Measurements from ENCODE around the gene XRCC5.
A peak's percentile ranks its signal among the peaks of the same experiment; 100 is the strongest.
"Not testable (repeated sequence)": the region's sequence is repeated elsewhere in the genome, so short reads cannot be mapped to it uniquely, and the experiment has no call there.

XRCC5 gene

DNA sequence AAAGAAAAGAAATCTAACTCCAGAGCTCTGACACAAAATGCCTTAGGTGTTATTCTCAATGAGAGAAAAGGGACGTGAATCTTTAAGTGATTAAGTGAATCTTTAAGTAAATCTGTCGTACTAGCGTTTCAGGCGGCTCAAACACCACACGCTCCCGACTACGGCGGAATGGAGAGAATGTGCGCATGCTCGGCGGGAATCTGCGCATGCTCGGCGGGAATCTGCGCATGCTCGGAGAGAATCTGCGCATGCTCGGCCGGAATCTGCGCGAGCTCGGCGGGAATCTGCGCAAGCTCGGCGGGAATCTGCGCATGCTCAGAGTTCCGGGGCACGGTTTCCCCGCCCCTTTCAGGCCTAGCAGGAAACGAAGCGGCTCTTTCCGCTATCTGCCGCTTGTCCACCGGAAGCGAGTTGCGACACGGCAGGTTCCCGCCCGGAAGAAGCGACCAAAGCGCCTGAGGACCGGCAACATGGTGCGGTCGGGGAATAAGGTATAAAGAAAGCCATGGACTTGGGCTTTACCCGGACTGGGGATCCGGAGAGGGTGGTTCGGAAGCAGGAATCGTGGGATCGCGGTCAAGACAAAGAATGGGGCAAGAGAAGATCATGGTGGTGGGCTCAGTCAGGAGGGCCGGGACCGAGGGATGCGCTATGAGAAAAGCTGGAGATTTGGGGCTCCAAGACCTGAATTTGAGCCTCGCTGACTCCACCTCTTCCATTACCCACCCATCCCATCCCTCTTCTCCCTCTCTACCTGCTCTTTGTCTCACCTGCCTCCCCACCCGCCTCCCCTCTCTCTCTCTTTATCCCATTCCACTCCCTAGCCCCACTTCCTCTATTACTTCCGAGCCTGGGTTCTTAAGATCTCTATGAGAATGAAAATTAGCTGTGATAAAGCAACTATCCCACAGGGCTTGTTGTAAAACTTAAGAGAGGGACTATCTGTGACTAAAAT lies at the start of gene XRCC5:
XRCC5 (plus strand) TSS at position 382 of the 955 bp plus-strand sequence; CDS start at position 471, 89 bp downstream.
- DNase-seq, result peak; percentile 96

DNA sequence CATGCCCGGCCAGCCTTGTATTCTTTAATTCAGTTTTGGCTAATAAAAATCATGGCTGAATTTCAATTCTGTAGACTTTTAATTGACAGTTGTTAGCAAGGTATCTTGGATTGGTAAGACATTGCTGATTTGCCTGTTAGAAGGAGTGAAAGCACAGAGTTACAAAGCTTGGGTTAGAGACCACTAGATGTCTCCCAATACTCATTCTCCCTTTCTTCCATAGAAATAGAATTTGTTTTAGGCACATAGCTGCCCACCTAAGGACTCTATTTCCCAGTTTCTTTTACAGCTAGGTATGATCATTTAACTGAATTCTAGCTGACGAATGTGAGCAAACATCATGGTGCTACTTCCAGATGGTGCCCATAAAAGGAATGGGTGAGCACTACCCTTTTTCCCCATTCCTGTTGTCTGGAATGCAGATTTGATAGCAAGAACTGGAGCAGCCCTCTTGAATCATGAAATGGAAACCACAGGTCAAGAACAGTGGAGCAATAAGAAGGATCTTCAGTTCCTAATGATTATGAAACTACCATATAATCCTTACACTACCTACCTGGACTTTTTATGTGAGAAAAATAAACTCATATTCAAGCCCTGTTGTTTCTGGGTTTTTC lies 45.0 kb upstream of the XRCC5 start:
- no peak for DNase-seq

DNA sequence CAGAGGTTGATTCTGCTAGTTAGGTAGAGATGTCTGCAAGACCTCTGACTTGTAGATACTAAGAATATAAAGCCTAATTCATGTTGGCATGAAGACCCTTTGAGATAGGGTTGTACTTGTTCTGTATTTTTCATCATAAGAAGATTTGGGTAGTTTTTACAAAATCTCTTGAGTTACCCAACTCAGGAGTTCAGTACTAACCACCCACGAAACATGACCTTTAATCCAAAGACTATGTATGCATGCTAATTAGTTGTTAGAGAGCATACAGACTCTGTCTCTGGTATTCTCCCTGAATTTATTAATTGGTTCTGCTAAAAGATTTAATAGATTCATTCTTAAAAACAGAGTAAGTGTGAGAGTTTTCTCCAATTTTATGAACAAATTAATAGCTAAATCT lies 44.5 kb upstream of the XRCC5 start:
- no peak for DNase-seq

DNA sequence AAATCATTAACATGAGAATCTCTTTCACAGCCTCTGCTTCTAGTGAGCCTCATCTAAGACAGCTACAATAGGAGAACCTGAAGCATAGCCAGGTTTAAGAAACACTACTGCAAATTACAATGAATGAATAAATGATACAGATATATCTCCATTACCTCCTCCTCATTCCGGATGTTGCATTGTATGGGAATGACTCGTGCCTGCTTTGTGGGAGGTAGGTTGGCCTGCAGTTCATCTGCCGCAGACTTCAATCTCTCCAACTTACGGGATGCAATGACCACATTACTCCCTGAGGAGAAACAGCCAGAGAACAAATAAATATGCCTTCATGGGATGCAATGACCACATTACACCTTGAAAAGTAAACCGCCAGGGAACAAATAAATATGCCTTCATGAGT lies 42.9 kb upstream of the XRCC5 start:
- no peak for DNase-seq

DNA sequence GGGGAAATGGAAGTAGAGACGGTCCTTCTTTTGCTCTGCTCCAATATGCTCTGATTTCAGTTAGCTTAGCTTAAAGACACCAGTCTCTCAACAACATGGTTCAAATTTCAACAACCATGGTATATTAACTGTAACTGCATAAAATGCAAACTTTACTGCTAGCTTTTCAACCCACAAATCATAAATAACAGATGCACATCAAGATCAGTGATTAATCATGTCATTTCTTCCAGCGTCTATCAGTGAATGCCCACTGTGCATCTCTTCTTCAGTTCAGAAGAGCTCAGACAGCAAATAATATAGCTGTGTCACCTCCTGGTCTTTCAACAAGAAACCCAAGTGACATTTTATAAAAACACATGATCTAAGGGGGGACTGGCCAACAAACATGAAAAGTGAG lies 40.1 kb upstream of the XRCC5 start:
- DNase-seq, result no peak

DNA sequence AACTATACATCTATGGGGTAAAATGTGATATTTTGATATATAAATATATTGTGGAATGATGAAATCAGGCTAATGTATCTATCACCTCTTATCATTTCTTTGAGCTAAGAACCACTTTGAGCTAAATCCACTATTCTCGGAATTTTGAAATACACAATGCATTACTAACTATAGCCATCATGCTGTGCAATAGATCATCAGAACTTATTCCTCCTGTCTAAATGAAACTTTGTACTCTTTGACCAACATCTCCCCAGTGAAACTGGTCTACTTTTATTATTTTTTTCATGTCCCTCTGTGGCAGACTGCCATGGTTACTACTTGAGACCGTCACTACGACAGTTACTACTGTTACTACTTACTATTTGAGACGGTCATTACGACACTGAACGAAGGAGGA lies 39.0 kb upstream of the XRCC5 start:
- no peak for DNase-seq

DNA sequence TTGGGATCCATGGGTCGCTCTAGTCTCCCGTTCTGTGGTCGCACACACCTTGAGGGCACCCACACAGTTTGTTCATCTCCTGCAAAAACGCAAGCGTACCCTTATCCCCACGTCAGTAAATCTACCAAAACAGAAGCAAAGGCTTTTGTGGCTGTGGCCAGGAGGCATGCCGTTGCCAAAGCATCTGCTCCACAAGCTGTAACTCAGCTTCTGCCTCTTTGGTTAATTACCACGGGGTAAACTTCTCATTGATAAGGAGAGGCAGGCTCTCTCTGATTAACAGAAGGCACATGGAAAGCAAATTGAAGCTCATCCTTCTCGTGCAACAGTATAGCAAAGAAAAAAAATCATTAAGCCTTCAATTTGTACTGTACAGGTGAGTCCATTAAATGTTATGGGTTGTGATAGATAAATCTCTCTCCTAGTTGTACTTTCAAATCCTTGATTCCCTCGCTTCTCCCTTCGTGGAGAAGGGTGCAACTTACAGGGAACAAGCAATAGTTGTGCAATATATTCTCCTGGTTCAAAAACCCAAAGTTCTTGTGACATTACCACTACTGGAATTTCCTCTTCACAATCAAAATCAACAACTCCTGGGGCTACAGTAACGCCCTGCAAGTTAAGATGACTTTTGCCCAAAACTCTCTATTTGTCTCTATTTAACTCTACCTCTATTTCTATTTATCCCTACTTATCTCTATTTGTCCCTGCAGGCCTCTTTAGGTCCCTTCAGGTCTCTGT lies 37.9 kb upstream of the XRCC5 start:
- no peak for DNase-seq

DNA sequence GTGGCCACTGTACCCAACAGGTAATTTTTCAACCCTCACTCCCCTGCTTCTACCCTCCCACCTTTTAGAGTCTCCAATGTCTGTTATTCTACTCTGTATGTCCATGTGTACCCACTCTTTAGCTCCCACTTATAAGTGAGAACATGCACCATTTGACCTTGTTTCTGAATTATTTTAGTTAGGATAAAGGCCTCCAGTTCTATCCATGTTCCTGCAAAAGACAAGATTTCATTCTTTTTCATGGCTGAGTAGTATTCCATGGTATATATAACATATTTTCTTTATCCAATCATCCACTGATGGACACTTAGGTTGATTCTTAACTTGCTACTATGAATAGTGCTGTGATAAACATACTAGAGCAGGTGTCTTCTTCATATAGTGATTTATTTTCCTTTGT lies 36.7 kb upstream of the XRCC5 start:
- no peak for DNase-seq

DNA sequence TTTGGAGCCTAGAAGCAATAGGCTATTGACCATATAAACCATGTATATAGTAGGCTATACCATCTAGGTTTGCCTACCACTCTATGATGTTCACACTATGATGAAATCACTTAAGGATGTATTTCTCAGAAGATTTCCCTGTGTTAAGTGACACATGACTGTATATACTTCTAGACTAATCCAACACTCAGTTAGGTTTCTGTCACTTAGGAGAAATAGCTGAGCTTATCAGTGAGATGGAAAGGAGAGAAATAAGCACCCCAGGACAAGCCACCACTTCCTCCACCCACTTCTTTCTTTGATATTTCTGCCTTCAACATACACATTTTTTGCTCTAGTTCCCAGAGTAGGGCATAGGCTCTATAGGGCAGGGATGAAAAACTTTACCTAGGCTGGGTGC lies 35.4 kb upstream of the XRCC5 start:
- no peak for DNase-seq

DNA sequence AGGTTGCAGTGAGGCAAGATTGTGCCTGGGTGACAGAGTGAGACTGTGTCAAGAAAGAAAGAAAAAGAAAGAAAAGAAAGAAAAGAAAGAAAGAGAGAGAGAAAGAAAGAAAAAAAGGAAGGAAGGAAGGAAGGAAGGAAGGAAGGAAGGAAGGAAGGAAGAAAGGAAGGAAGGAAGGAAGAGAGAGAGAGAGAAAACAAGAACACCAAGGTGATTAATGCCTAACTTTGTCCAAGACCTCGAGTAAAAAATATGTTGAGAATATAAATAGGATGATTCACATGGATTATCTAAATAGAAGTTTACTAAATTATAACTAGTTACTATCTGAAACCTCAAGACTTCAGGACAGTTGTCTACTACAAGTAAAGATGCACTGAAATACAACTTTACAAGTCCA lies 34.8 kb upstream of the XRCC5 start:
- no peak for DNase-seq

DNA sequence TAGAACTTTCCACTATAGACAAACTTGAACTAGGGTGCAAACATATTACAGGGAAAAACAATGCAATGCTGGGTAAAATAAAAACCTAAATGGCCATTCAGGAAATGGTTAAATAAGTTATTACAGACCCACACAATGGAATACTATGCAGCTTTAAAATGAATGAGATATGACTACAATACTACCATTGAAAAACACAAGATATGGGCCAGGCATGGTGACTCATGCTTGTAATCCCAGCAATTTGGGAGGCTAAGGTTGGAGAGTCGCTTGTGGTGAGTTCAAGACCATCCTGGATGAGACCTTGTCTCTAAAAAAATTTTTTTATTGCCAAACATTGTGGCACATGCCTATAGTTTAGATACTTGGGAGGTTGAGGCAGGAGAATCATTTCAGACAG lies 34.4 kb upstream of the XRCC5 start:
- DNase-seq, result no peak

DNA sequence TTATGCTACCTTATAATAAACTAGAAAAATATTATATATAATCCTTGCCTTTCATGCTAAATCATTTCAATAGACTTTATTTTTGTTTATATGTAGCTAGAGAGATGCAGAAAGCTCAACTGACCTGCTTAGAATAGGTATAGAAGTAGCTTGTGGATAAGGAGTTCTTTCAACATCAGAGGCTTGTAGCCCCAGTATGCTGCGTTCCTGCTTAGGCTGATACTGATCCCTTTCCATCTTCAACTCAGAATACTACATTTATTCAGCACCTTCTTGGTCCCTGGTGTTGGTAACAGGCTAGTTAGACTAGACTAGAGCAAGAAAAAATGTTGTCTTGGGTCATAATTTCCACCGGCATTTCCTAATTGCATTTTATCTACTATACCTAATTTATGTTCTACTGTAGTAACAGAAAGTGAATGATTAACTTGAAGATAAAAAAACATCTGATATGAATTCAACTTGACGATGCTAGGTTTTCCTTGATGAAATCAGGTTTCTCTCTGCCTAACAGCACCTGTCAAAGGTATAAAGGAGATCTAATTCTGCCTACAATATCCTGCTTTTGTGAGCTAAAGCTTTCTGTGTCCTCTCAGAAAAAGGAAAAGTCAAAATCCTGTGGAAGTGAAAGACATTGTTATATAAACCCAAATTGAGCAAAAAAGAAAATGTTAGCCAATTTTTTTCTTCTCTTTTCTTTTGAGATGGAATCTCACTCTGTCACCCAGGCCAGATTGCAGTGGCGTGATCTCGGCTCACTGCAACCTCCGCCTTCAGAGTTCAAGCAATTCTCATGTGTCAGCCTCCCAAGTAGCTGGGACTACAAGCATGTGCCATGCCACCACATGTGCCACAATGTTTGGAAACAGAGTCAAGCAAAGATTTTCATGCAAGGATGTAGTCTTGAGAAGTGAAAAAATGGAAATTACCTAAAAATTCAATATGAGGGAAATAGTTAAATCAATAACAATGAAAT lies 33.4 kb upstream of the XRCC5 start:
- DNase-seq, result no peak

DNA sequence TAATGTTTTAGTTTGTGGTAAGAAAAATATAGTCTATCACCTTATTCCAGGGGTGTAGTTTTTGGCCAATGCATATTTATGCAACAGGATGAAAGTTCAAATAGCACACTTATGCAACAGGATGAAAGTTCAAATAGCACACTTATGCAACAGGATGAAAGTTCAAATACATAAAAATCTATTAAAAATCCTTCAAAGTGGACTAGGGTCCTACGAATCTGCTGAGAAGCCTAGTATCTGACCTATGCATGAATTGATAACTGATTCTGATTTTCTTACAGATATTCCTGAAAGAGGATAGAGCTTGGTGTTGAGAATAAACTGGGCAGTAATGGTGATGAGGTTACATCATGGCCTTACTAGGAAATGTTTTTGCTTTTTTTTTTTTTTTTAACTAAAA lies 30.4 kb upstream of the XRCC5 start:
- DNase-seq, result no peak

DNA sequence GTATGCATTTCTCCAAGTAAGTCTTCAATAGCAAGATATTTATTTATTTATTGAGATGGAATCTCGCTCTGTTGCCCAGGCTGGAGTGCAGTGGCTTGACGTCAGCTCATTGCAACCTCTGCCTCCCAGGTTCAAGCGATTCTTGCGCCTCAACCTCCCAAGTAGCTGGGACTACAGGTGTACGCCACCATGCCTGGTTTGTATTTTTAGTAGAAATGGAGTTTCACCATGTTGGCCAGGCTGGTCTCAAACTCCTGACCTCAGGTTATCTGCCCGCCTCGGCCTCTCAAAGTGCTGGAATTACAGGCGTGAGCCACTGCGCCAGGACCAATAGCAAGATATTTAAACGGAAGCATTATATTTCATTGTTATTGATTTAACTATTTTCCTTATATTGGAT lies 29.1 kb upstream of the XRCC5 start:
- not testable (repeated sequence) for DNase-seq

DNA sequence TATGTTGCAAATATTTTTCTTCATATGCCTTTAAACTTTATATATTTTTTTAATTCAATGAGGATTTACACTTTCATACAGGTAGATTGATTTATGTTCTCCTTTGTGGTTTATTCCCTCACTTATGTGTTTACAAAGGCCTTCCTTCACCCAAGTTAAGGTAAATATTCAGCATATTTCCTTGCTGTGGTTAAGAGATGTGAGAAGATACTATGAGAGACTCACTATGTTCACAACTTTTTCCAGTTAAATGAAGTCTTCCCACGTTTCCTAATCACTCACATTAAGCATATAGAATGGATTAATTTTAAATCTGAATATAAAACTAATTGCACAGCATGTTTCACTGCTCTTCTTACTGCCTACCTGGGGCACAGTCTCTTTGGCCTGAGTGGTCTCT lies 28.1 kb upstream of the XRCC5 start:
- DNase-seq, result no peak

DNA sequence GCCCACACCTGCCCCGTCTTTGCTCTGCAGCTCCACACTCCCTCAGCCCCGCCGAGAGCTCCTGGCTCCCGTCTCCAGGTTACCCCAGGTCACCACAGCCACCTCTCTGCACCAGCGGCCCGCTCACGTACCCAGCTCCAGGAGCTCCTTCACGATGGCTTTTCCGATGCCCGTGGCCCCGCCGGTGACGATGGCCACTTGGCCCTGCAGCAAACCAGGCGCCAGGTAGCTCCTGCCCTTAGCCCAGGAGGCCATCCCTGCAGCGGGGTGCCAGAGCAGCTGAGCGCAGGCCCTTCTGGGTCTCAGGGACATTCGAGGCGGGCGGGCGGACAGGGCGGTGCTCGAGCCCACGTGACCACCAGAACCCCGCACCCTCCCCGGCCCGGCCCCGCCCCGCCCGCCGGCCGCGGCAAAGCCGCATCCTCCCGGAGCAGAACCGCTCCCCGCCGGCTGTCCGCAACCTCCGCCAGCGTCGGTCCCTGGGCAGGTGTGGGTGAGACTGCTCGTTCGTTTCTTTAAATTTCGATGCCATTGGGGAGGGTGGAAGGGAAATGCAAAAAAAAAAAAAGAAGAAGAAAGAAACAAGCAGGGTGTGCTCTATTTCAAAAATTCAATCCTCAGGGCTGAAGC lies 27.5 kb upstream of the XRCC5 start, which contains the start of the genes PECR and TMEM169:
PECR (minus strand) TSS at position 323 of the 630 bp plus-strand sequence; CDS start at position 255, 68 bp downstream.
TMEM169 (plus strand) TSS at position 433 of the 630 bp plus-strand sequence. CDS start 14,045 bp downstream, outside the sequence.
- DNase-seq, result peak; percentile 70

DNA sequence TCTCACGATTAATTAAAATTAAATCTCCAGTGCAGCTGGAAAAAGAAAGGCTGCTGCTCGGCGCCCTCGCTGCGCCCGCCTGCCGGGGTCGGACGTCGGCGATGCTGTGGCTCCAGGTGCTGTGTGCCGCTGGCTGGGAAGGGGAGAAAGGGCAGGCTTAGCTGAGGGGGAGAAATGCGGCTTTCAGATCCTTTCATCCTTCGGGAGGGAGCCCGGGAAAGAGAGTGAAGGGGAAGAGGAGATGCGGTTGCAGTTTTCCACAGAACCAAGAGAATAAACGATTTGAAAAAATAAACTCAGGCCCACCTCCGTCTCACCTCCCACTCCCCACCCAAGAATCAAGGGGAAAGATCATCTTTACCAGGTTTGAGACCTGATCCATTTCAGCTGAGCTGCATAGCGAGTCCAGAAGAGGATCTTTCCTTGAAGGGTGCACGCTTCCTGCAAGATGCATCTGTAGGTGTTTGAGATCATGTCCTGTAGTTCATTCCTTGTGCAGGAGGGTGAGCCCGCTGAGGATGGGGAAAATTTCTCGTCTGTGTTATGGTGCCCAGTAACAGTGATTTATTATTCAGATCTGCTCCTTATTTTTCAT lies 26.9 kb upstream of the XRCC5 start:
- no peak for DNase-seq

DNA sequence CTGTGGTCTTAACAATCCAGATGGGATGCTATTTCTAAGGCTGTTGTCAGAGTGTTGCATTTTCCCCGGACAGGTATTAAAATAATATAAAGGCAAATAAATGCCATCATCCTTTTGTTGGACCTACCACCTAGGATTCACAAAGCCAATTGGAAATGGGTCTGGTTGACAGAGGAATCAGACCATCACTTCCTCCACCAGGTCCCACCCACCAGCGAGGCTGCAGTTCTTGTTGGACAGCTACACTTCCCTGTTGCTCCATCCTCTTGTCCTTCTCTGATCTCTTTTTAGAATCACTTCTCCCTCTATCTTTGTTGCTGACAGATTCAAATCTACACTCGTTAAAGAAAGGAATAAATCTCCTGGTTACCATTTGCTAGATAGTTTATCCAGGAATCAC lies 26.3 kb upstream of the XRCC5 start:
- DNase-seq, result peak; percentile 36

DNA sequence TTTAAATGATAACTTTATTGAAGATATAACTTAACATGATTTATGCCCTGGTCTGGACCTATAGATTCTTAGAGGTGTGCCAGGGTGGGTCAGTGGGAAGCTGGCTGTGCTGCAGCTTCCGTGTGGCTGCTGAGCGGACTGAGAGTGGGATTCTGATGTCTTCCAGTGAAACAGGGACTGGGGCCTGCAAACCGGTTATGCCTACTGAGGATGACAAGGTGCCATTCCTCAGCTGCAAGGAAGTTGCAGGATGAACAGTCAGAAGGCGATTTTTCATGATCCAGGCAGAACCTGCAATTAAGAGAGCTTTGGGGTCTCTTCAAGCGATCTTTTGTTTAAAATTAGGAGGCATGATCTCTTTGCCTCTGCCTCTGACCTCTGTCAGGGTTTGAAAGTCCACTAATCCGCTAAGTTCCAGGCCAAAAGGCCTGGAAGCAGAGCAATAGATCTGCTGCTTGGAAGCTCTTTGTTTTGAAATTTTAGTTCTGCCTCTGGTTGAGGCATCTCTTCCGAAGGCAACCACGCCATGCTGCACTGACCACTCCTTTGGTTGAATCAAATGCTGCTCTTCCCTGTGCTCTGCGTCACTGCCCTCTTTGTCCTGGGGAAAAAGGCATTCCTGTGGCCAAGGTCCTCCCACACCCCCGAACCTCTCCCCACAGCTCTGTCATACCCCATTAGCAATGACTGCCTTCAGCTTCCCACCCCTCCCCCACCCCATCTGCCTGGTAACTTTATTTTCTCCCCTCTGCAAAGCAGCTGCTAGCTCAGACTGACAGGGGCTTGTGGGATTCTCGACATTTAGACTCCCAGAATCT lies 25.5 kb upstream of the XRCC5 start:
- DNase-seq, result no peak

DNA sequence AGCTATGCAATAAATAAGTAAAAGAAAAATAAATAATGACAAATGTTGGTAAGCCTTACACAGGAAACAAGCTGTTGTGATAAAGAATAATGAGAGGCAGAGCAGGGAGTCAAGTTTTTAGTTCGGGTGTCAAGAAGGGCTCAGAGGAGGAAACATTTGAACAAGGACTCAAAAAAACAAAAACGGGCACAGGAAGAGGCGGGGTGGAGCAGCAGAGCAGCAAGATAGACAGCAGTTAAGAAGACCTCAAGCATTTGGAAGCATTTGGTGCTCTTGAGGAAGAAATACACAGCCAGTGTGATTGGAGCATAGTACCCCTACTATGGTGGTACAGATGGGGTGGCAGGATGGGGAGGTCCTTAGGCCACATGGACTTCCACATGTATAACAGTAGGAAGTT lies 24.6 kb upstream of the XRCC5 start:
- no peak for DNase-seq

Data from NCI-H748 treated with DMSO at 0.1 percent for 48 hours (cell line).